GM23338 (cell line): ENCODE measurements around the gene TPD52L2. TPM values are rescaled to one million over a fixed set of nuclear protein-coding genes. Genes with fewer than 3 reads are reported as not detected.

Source experiments
- ATAC-seq: fragments of 200-7000 bp; cut with Tn5 transposase; 3 replicates; pipeline ENCODE4 v1.9.1; 2020
- DNase-seq: peaks from one replicate; pipeline ENCODE4 v3.0.0-alpha.2; 2015; ENCODE audit warnings: low spot score
- H2AFZ ChIP-seq: fragments of 200-600 bp; sonication (generic); 2 replicates; pipeline ENCODE4 v1.8.0; 2016; ENCODE audit warnings: antibody characterized with exemption, mild to moderate bottlenecking, moderate library complexity
- H3F3A ChIP-seq: fragments of 200-600 bp; sonication (generic); replicated peaks from 2 replicates; pipeline ENCODE4 v1.8.0; 2017; ENCODE audit warnings: antibody characterized with exemption, mixed run types, low read depth
- H3K27ac ChIP-seq: fragments of 200-600 bp; sonication (generic); 2 replicates; pipeline ENCODE4 v1.6.1; 2016; ENCODE audit warnings: low read depth
- H3K27me3 ChIP-seq: fragments of 200-600 bp; sonication (generic); 2 replicates; pipeline ENCODE4 v1.8.0; 2016; ENCODE audit warnings: mild to moderate bottlenecking, mixed run types, moderate library complexity; ENCODE audit not compliant: insufficient read depth
- H3K36me3 ChIP-seq: fragments of 200-600 bp; sonication (generic); 2 replicates; pipeline ENCODE4 v1.8.0; 2016; ENCODE audit warnings: mild to moderate bottlenecking; ENCODE audit not compliant: insufficient read depth
- H3K4me1 ChIP-seq: fragments of 200-600 bp; sonication (generic); 2 replicates; pipeline ENCODE4 v1.8.0; 2016; ENCODE audit warnings: mild to moderate bottlenecking, moderate library complexity; ENCODE audit not compliant: insufficient read depth
- H3K4me2 ChIP-seq: fragments of 200-600 bp; sonication (generic); 2 replicates; pipeline ENCODE4 v1.7.1; 2017; ENCODE audit warnings: mixed run types
- H3K4me3 ChIP-seq: fragments of 200-600 bp; sonication (generic); 2 replicates; pipeline ENCODE4 v1.6.1; 2016; ENCODE audit warnings: mixed run types
- H3K79me2 ChIP-seq: fragments of 200-600 bp; sonication (generic); replicated peaks from 2 replicates; pipeline ENCODE4 v1.8.0; 2017; ENCODE audit warnings: mild to moderate bottlenecking; ENCODE audit not compliant: insufficient read depth
- H3K9me2 ChIP-seq: fragments of 200-600 bp; sonication (generic); 2 replicates; pipeline ENCODE4 v1.8.0; 2017; ENCODE audit not compliant: insufficient read depth
- H4K20me1 ChIP-seq: fragments of 200-600 bp; sonication (generic); replicated peaks from 2 replicates; pipeline ENCODE4 v1.8.0; 2017; ENCODE audit warnings: mild to moderate bottlenecking; ENCODE audit not compliant: insufficient read depth
- H3K27ac Mint-ChIP-seq: 2 replicates; pipeline ENCODE4 v1.8.0; 2020; ENCODE audit warnings: inconsistent platforms, mild to moderate bottlenecking, moderate library complexity, mixed read lengths
- H3K27me3 Mint-ChIP-seq: 3 replicates; pipeline ENCODE4 v1.8.0; 2022; ENCODE audit warnings: low read depth, mild to moderate bottlenecking, moderate library complexity, mixed read lengths, inconsistent platforms; ENCODE audit not compliant: insufficient read depth, poor library complexity
- H3K36me3 Mint-ChIP-seq: 3 replicates; pipeline ENCODE4 v1.8.0; 2021; ENCODE audit warnings: low read depth, mild to moderate bottlenecking, inconsistent platforms, moderate library complexity, mixed read lengths
- H3K4me1 Mint-ChIP-seq: 3 replicates; pipeline ENCODE4 v1.8.0; 2020; ENCODE audit warnings: mild to moderate bottlenecking, inconsistent platforms, mixed read lengths
- H3K4me3 Mint-ChIP-seq: 3 replicates; pipeline ENCODE4 v1.8.0; 2021; ENCODE audit warnings: moderate library complexity, mild to moderate bottlenecking, inconsistent platforms, mixed read lengths
- H3K9me3 Mint-ChIP-seq: 3 replicates; pipeline ENCODE4 v1.8.0; 2020; ENCODE audit warnings: moderate library complexity, mild to moderate bottlenecking, inconsistent platforms, mixed read lengths
- CREB1 ChIP-seq: fragments of 250-450 bp; sonication (Bioruptor Pico); IDR thresholded peaks from 2 replicates; pipeline ENCODE4 v1.5.0; 2020; ENCODE audit warnings: low read depth, mild to moderate bottlenecking, moderate library complexity
- EZH2 ChIP-seq: fragments of 200-600 bp; sonication (generic); IDR thresholded peaks from one replicate; pipeline ENCODE4 v1.8.0; 2017; ENCODE audit warnings: antibody characterized with exemption, mild to moderate bottlenecking, low read depth; ENCODE audit not compliant: unreplicated experiment
- EZH2phosphoT487 ChIP-seq: fragments of 200-600 bp; sonication (generic); IDR thresholded peaks from one replicate; pipeline ENCODE4 v1.8.1; 2018; ENCODE audit warnings: antibody characterized with exemption; ENCODE audit not compliant: unreplicated experiment
- JUNB ChIP-seq: IDR thresholded peaks from one replicate; pipeline ENCODE4 v1.6.1; 2016; ENCODE audit warnings: antibody characterized with exemption; ENCODE audit not compliant: unreplicated experiment
- POLR2AphosphoS5 ChIP-seq: IDR thresholded peaks from 2 replicates; pipeline ENCODE4 v1.6.1; 2016; ENCODE audit warnings: antibody characterized with exemption, low read depth
- ZNF114 ChIP-seq: fragments of 250-450 bp; sonication (Bioruptor Pico); IDR thresholded peaks from 2 replicates; pipeline ENCODE4 v1.5.0; 2020; ENCODE audit warnings: mild to moderate bottlenecking, moderate library complexity
- polyA plus RNA-seq: library from polyadenylated mRNA; unstranded; fragments of >200 nt; fragmentation: Nextera tagmentation; extraction: Ambion mirVana; gene quantifications from 2 replicates; pipeline ENCODE4 v1.2.1, GENCODE V29; 2016
- total RNA-seq: library from RNA; depleted of rRNA; stranded (reverse); fragments of >200 nt; shearing (Covaris generic); gene quantifications from 2 replicates; pipeline ENCODE4 v1.2.3, GENCODE V29; 2014
- TF ChIP-seq, protein P1 (sequence below): fragments of 250-450 bp; sonication (Bioruptor Pico); IDR thresholded peaks from 2 replicates; pipeline ENCODE4 v1.5.0; 2020; ENCODE audit warnings: mild to moderate bottlenecking, moderate library complexity
- TF ChIP-seq, protein P2 (sequence below): IDR thresholded peaks from 2 replicates; pipeline ENCODE4 v1.6.1; 2016; ENCODE audit warnings: antibody characterized with exemption
- TF ChIP-seq, protein P3 (sequence below): IDR thresholded peaks from one replicate; pipeline ENCODE4 v1.6.1; 2018; ENCODE audit warnings: antibody characterized with exemption; ENCODE audit not compliant: unreplicated experiment

TPD52L2 gene
- total and polyA plus RNA-seq, 2 experiments from 2014 or later: 40.2 to 103 TPM

DNA sequence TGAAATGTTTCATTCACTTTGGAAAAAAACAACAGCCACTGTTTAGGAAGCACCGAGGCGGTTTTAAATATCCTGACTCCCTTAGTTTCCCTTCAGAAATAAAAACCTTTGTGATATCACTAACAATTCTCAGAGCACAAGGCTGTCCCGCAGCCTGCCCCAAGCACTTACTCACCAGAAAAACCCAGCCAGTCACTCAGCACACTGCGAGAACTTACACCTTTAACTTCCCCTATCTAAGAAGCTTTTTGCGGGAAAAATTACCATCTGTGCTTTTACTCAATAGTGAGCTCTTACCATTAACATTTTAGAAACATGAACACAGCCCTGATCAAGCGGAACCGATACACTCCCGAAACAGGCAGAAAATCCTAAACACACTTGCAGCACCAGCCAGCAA is 43.3 kb upstream of the TPD52L2 start (continued):
- TF ChIP-seq, protein P1, sequence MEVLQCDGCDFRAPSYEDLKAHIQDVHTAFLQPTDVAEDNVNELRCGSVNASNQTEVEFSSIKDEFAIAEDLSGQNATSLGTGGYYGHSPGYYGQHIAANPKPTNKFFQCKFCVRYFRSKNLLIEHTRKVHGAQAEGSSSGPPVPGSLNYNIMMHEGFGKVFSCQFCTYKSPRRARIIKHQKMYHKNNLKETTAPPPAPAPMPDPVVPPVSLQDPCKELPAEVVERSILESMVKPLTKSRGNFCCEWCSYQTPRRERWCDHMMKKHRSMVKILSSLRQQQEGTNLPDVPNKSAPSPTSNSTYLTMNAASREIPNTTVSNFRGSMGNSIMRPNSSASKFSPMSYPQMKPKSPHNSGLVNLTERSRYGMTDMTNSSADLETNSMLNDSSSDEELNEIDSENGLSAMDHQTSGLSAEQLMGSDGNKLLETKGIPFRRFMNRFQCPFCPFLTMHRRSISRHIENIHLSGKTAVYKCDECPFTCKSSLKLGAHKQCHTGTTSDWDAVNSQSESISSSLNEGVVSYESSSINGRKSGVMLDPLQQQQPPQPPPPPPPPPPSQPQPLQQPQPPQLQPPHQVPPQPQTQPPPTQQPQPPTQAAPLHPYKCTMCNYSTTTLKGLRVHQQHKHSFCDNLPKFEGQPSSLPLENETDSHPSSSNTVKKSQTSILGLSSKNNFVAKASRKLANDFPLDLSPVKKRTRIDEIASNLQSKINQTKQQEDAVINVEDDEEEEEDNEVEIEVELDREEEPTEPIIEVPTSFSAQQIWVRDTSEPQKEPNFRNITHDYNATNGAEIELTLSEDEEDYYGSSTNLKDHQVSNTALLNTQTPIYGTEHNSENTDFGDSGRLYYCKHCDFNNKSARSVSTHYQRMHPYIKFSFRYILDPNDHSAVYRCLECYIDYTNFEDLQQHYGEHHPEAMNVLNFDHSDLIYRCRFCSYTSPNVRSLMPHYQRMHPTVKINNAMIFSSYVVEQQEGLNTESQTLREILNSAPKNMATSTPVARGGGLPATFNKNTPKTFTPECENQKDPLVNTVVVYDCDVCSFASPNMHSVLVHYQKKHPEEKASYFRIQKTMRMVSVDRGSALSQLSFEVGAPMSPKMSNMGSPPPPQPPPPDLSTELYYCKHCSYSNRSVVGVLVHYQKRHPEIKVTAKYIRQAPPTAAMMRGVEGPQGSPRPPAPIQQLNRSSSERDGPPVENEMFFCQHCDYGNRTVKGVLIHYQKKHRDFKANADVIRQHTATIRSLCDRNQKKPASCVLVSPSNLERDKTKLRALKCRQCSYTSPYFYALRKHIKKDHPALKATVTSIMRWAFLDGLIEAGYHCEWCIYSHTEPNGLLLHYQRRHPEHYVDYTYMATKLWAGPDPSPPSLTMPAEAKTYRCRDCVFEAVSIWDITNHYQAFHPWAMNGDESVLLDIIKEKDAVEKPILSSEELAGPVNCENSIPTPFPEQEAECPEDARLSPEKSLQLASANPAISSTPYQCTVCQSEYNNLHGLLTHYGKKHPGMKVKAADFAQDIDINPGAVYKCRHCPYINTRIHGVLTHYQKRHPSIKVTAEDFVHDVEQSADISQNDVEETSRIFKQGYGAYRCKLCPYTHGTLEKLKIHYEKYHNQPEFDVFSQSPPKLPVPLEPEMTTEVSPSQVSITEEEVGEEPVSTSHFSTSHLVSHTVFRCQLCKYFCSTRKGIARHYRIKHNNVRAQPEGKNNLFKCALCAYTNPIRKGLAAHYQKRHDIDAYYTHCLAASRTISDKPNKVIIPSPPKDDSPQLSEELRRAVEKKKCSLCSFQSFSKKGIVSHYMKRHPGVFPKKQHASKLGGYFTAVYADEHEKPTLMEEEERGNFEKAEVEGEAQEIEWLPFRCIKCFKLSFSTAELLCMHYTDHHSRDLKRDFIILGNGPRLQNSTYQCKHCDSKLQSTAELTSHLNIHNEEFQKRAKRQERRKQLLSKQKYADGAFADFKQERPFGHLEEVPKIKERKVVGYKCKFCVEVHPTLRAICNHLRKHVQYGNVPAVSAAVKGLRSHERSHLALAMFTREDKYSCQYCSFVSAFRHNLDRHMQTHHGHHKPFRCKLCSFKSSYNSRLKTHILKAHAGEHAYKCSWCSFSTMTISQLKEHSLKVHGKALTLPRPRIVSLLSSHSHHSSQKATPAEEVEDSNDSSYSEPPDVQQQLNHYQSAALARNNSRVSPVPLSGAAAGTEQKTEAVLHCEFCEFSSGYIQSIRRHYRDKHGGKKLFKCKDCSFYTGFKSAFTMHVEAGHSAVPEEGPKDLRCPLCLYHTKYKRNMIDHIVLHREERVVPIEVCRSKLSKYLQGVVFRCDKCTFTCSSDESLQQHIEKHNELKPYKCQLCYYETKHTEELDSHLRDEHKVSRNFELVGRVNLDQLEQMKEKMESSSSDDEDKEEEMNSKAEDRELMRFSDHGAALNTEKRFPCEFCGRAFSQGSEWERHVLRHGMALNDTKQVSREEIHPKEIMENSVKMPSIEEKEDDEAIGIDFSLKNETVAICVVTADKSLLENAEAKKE (CRISPR knock-in tag): no peak
- no peak for TF ChIP-seq ZNF114 (CRISPR knock-in tag)
- no peak for TF ChIP-seq POLR2AphosphoS5

DNA sequence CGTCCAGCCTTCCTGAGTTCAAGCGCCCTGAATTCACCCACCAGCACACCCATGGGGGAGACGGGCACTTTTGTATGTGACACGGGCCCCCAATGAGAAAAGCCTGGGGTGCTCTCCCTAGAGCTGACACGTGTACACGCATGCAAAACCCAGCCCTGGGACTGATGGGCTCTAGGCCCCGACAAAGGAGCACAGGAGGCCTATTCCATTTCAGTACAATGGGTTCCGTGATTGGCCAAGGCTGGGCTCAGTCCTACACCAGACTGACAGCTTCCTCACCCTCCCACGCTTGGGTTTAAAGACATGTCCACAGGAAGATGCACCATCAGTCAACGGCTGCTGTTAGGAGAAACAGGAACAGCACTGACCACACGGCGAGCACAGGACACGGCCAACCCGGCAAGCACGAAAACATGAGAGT is 42.8 kb upstream of the TPD52L2 start:
- Histone ChIP-seq H3K79me2 (peaks cover 77% of the 10 kb centered on the region), H3K4me2 (no peak overlapping the region), H3K27me3 (no peaks in the 10 kb centered on the region), H3K4me3 (no peak overlapping the region), H3K36me3 (no peaks in the 10 kb centered on the region), H3K27ac (no peak overlapping the region), H3K4me1 (no peaks in the 10 kb centered on the region), H3K9me2 (no peaks in the 10 kb centered on the region), H4K20me1 (peaks cover 25% of the 10 kb centered on the region), H3F3A (peaks cover 17% of the 10 kb centered on the region; the same call in 1 of the 2 replicates), H2AFZ (no peak overlapping the region)
- H3K27ac Mint-ChIP-seq: no peak overlapping the region
- H3K4me1 Mint-ChIP-seq: peaks cover 21% of the 10 kb centered on the region
- no peak for TF ChIP-seq EZH2phosphoT487
- TF ChIP-seq CREB1 (CRISPR knock-in tag): no peak
- TF ChIP-seq, protein P2, sequence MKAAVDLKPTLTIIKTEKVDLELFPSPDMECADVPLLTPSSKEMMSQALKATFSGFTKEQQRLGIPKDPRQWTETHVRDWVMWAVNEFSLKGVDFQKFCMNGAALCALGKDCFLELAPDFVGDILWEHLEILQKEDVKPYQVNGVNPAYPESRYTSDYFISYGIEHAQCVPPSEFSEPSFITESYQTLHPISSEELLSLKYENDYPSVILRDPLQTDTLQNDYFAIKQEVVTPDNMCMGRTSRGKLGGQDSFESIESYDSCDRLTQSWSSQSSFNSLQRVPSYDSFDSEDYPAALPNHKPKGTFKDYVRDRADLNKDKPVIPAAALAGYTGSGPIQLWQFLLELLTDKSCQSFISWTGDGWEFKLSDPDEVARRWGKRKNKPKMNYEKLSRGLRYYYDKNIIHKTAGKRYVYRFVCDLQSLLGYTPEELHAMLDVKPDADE: no peak
- TF ChIP-seq EZH2: no peak
- TF ChIP-seq JUNB: no peak
- TF ChIP-seq ZNF114 (CRISPR knock-in tag): no peak
- TF ChIP-seq, protein P3, sequence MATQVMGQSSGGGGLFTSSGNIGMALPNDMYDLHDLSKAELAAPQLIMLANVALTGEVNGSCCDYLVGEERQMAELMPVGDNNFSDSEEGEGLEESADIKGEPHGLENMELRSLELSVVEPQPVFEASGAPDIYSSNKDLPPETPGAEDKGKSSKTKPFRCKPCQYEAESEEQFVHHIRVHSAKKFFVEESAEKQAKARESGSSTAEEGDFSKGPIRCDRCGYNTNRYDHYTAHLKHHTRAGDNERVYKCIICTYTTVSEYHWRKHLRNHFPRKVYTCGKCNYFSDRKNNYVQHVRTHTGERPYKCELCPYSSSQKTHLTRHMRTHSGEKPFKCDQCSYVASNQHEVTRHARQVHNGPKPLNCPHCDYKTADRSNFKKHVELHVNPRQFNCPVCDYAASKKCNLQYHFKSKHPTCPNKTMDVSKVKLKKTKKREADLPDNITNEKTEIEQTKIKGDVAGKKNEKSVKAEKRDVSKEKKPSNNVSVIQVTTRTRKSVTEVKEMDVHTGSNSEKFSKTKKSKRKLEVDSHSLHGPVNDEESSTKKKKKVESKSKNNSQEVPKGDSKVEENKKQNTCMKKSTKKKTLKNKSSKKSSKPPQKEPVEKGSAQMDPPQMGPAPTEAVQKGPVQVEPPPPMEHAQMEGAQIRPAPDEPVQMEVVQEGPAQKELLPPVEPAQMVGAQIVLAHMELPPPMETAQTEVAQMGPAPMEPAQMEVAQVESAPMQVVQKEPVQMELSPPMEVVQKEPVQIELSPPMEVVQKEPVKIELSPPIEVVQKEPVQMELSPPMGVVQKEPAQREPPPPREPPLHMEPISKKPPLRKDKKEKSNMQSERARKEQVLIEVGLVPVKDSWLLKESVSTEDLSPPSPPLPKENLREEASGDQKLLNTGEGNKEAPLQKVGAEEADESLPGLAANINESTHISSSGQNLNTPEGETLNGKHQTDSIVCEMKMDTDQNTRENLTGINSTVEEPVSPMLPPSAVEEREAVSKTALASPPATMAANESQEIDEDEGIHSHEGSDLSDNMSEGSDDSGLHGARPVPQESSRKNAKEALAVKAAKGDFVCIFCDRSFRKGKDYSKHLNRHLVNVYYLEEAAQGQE: no peak
- no peak for TF ChIP-seq POLR2AphosphoS5
- H3K36me3 Mint-ChIP-seq: no peaks in the 10 kb centered on the region; the same call in 2 of the 3 replicates
- no peak overlapping the region for H3K4me3 Mint-ChIP-seq
- peaks cover 15% of the 10 kb centered on the region for H3K27me3 Mint-ChIP-seq
- H3K9me3 Mint-ChIP-seq: no peaks in the 10 kb centered on the region
- no peak for DNase-seq
- no peak for ATAC-seq
